ENCODE results near the gene ASPG. TPM values are rescaled to one million over a fixed set of nuclear protein-coding genes. Genes with fewer than 3 reads are reported as not detected.
A peak's percentile ranks its signal among the peaks of the same experiment; 100 is the strongest.

The ASPG gene
- total and polyA plus RNA-seq, 4 donors = 0.13 to 2.2 (median 0.92) TPM

DNA sequence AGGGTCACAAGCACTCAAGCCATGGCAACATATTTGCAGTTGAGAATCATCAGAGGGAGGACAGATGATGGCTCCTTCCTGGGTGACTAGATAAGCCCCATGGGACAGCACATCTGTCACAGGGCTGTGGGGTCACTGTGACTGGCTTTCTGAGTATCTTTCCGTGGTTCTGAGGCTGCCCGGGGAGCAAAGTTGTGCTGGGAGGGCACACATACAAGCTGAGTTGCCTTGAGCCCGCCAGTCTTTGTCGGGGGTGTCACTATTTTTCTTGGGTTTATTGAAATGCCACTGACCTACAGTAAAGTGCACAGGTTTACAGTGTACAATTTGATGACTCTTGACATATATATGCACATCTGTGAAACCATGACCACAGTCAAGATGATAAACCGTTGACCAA, 35.6 kb downstream of the ASPG start:
- no peaks in the 10 kb centered on the region for H3K27me3 ChIP-seq (ENCODE audit: control insufficient read depth in 1 of 2, insufficient read depth in 2 of 2, low read length in 1 of 2)
- peak in 1 of 2 donors; percentile 37 for DNase-seq
- intact Hi-C loops (cut with DNase I) = no loop called here
- ATAC-seq (ENCODE audit: low FRiP score) = no peak
- no peaks in the 10 kb centered on the region for H3K36me3 ChIP-seq (ENCODE audit: control insufficient read depth in 1 of 2, insufficient read depth in 2 of 2, low read length in 1 of 2)
- WGBS, 2 donors = 80 to 81% methylated on average over 5 of the region's 5 CpGs
- no peaks in the 10 kb centered on the region for H3K4me1 ChIP-seq (ENCODE audit: control insufficient read depth in 1 of 2, insufficient read depth in 2 of 2, low read length in 2 of 2)
- H3K27ac ChIP-seq (ENCODE audit: low read depth in 1 of 2, low read length in 2 of 2) = no peak overlapping the region
- H3K4me3 ChIP-seq (ENCODE audit: low read length in 2 of 2) = no peak overlapping the region
- no peaks in the 10 kb centered on the region for H3K9me3 ChIP-seq (ENCODE audit: control insufficient read depth, low read length)

DNA sequence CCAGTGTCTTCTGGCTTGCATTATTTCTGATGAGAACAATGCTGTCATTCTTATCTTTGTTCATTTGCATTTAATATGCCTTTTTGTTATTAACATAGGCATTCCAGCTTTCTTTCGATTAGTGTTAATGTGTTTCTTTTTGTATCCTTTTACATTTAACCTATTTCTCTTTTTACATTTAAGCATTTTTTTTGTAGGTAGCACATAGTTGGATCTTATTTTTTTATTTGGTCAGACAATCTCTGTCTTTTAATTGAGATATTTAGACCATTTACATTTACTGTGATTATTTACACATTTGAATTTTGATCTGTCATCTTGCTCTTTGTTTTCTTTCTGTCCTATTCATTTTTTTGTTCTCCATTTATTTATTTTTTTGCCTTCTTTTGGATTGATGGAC, 38.4 kb downstream of the ASPG start:
- H3K27me3 ChIP-seq (ENCODE audit: control insufficient read depth in 1 of 2, insufficient read depth in 2 of 2, low read length in 1 of 2) = no peaks in the 10 kb centered on the region
- no peak for ATAC-seq (ENCODE audit: low FRiP score)
- intact Hi-C loops (cut with DNase I) = no loop called here
- 98% methylated on average over 1 of the region's 1 CpG for WGBS, 2 donors
- no peak overlapping the region for H3K27ac ChIP-seq (ENCODE audit: low read depth in 1 of 2, low read length in 2 of 2)
- no peak for DNase-seq
- no peaks in the 10 kb centered on the region for H3K9me3 ChIP-seq (ENCODE audit: control insufficient read depth, low read length)
- H3K4me3 ChIP-seq (ENCODE audit: low read length in 2 of 2) = no peak overlapping the region
- no peaks in the 10 kb centered on the region for H3K36me3 ChIP-seq (ENCODE audit: control insufficient read depth in 1 of 2, insufficient read depth in 2 of 2, low read length in 1 of 2)
- no peaks in the 10 kb centered on the region for H3K4me1 ChIP-seq (ENCODE audit: control insufficient read depth in 1 of 2, insufficient read depth in 2 of 2, low read length in 2 of 2)

DNA sequence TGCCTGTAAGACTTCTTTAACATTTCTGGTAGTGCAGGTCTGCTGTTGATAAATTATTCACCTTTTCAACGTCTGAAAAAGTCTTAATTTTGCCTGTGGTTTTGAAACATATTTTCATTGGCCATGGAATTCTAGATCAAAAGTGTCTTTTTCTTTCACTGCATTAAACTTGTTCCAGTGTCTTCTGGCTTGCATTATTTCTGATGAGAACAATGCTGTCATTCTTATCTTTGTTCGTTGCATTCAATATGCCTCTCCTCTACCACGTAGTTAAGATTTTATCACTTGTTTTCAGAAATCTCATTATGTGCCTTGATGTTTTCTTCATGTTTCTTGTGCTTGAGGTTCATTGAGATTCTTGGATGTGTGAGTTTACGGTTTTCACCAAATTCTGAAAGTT, 39.5 kb downstream of the ASPG start:
- DNase-seq = no peak
- Histone ChIP-seq H3K27ac (ENCODE audit: low read depth in 1 of 2, low read length in 2 of 2) (no peak overlapping the region), H3K4me3 (ENCODE audit: low read length in 2 of 2) (no peak overlapping the region), H3K9me3 (ENCODE audit: control insufficient read depth, low read length) (no peaks in the 10 kb centered on the region), H3K27me3 (ENCODE audit: control insufficient read depth in 1 of 2, insufficient read depth in 2 of 2, low read length in 1 of 2) (no peaks in the 10 kb centered on the region), H3K4me1 (ENCODE audit: control insufficient read depth in 1 of 2, insufficient read depth in 2 of 2, low read length in 2 of 2) (no peaks in the 10 kb centered on the region), H3K36me3 (ENCODE audit: control insufficient read depth in 1 of 2, insufficient read depth in 2 of 2, low read length in 1 of 2) (no peaks in the 10 kb centered on the region)
- intact Hi-C loops (cut with DNase I) = no loop called here
- 74 to 75% methylated on average over 4 of the region's 4 CpGs for WGBS, 2 donors
- ATAC-seq (ENCODE audit: low FRiP score) = no peak

DNA sequence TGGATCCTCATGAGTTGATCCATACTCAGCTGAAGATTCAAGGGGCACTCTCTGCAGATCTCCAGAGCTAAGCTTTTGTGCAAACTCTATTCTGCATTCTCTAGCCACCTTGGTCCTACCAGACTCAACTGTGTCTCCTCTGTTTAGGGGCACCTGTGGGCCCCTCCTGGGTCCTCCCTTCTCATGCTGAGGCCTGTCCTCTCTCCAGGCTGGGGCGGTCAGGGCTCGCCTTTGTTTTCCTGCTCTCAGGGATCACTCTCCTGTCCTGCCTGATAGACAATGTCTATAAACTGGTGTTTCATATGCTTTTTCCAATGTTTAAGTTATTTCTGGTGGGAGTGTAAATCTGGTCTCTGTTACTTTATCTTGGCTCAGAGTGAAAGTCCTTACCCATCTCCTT, 41.3 kb downstream of the ASPG start:
- Histone ChIP-seq H3K4me1 (ENCODE audit: control insufficient read depth in 1 of 2, insufficient read depth in 2 of 2, low read length in 2 of 2) (no peaks in the 10 kb centered on the region), H3K9me3 (ENCODE audit: control insufficient read depth, low read length) (peaks cover 6% of the 10 kb centered on the region), H3K4me3 (ENCODE audit: low read length in 2 of 2) (no peak overlapping the region), H3K27ac (ENCODE audit: low read depth in 1 of 2, low read length in 2 of 2) (no peak overlapping the region), H3K27me3 (ENCODE audit: control insufficient read depth in 1 of 2, insufficient read depth in 2 of 2, low read length in 1 of 2) (no peaks in the 10 kb centered on the region), H3K36me3 (ENCODE audit: control insufficient read depth in 1 of 2, insufficient read depth in 2 of 2, low read length in 1 of 2) (no peaks in the 10 kb centered on the region)
- DNase-seq (peak in 1 of 2 donors; percentile 32), ATAC-seq (ENCODE audit: low FRiP score) (no peak)
- 93 to 95% methylated on average over 2 of the region's 2 CpGs for WGBS, 2 donors
- intact Hi-C loops (cut with DNase I) = no loop called here

DNA sequence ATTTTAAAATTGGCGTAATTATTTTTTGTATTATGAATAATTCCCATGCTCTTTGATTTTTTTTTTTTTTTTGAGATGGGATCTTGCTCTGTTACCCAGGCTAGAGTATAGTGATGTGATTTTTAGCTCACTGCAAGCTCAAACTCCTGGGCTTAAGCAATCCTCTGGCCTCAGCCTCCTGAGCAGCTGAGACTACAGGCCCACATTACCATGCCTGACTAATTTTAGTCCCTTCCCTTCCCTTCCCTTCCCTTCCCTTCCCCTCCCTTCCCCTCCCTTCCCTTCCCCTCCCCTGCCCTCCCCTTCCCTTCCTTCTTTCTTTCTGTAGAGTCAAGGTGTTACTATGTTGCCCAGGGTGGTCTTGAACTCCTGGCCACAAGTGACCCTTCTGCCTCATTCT, 43.5 kb downstream of the ASPG start:
- H3K9me3 ChIP-seq (ENCODE audit: control insufficient read depth, low read length) = peaks cover 6% of the 10 kb centered on the region
- WGBS, 2 donors = 97 to 100% methylated on average over 1 of the region's 1 CpG
- DNase-seq (no peak), ATAC-seq (ENCODE audit: low FRiP score) (no peak)
- no peak overlapping the region for H3K4me3 ChIP-seq (ENCODE audit: low read length in 2 of 2)
- H3K27ac ChIP-seq (ENCODE audit: low read depth in 1 of 2, low read length in 2 of 2) = no peak overlapping the region
- no peaks in the 10 kb centered on the region for H3K4me1 ChIP-seq (ENCODE audit: control insufficient read depth in 1 of 2, insufficient read depth in 2 of 2, low read length in 2 of 2)
- intact Hi-C loops (cut with DNase I) = no loop called here
- no peaks in the 10 kb centered on the region for H3K27me3 ChIP-seq (ENCODE audit: control insufficient read depth in 1 of 2, insufficient read depth in 2 of 2, low read length in 1 of 2)
- no peaks in the 10 kb centered on the region for H3K36me3 ChIP-seq (ENCODE audit: control insufficient read depth in 1 of 2, insufficient read depth in 2 of 2, low read length in 1 of 2)

DNA sequence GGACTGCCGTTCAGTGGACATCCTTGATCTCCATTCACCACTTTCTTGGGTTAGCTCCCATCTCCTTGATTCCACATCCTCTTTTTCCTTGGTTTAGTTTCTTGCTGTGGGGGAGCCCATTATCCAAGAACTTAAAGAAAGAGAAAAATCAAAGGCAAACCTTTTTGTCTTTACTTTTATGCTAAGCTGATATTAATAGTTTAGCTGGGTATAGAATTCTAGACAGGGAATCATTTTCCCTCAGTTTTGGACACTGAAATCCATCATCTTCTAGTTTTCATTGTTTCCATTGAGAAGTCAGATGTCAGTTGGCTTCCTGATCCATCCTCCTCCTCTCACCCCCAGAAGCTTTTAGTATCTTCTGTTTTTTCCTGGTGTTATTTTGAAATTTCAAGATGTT, 44.1 kb downstream of the ASPG start:
- no peak for DNase-seq
- H3K36me3 ChIP-seq (ENCODE audit: control insufficient read depth in 1 of 2, insufficient read depth in 2 of 2, low read length in 1 of 2) = no peaks in the 10 kb centered on the region
- H3K9me3 ChIP-seq (ENCODE audit: control insufficient read depth, low read length) = peaks cover 6% of the 10 kb centered on the region
- no peaks in the 10 kb centered on the region for H3K4me1 ChIP-seq (ENCODE audit: control insufficient read depth in 1 of 2, insufficient read depth in 2 of 2, low read length in 2 of 2)
- H3K4me3 ChIP-seq (ENCODE audit: low read length in 2 of 2) = no peak overlapping the region
- intact Hi-C loops (cut with DNase I) = no loop called here
- 95 to 96% methylated on average over 1 of the region's 1 CpG for WGBS, 2 donors
- no peak for ATAC-seq (ENCODE audit: low FRiP score)
- H3K27me3 ChIP-seq (ENCODE audit: control insufficient read depth in 1 of 2, insufficient read depth in 2 of 2, low read length in 1 of 2) = no peaks in the 10 kb centered on the region
- H3K27ac ChIP-seq (ENCODE audit: low read depth in 1 of 2, low read length in 2 of 2) = no peak overlapping the region

DNA sequence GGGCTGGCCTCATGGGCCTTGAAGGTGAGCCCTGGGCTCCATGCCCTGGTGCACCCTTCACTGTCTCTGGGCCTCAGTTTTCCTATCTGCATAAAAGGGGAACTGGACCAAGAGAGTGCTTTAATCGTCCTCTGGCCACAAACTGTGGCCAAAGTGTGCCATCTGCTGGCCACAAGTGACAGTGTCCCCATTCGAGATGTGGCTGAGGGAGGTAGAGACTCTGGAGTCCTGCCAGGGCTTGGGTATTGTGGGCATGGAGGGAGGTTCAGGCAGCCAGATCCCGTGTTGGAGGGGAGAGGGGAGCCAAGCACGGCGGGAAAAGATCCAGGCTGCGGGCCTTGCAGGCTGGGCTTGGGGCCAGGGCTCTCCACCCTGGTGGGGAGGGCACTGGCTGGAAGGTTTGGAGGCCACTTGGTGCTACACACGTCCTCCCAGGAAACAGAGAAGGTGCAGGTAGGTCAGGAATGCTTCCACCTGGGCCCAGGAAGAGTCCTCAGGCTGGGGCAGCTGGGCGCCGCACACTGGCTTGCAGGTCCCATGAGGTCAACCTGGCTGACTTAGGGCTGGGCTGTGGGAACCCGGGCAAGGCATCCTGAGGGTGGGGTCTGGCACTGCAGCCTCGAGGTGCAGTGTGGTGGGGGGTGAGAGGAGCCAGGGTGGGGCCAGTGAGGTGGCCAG, 45.6 kb downstream of the ASPG start:
- ATAC-seq (ENCODE audit: low FRiP score) (no peak), DNase-seq (peak; percentile 32 to 49)
- H3K36me3 ChIP-seq (ENCODE audit: control insufficient read depth in 1 of 2, insufficient read depth in 2 of 2, low read length in 1 of 2) = no peaks in the 10 kb centered on the region
- no peaks in the 10 kb centered on the region for H3K27me3 ChIP-seq (ENCODE audit: control insufficient read depth in 1 of 2, insufficient read depth in 2 of 2, low read length in 1 of 2)
- H3K27ac ChIP-seq (ENCODE audit: low read depth in 1 of 2, low read length in 2 of 2) = no peak overlapping the region
- H3K4me1 ChIP-seq (ENCODE audit: control insufficient read depth in 1 of 2, insufficient read depth in 2 of 2, low read length in 2 of 2) = no peaks in the 10 kb centered on the region
- WGBS, 2 donors = 13 to 14% methylated on average over 11 of the region's 11 CpGs
- no peak overlapping the region for H3K4me3 ChIP-seq (ENCODE audit: low read length in 2 of 2)
- H3K9me3 ChIP-seq (ENCODE audit: control insufficient read depth, low read length) = peaks cover 6% of the 10 kb centered on the region
- intact Hi-C loops (cut with DNase I) = no loop called here

DNA sequence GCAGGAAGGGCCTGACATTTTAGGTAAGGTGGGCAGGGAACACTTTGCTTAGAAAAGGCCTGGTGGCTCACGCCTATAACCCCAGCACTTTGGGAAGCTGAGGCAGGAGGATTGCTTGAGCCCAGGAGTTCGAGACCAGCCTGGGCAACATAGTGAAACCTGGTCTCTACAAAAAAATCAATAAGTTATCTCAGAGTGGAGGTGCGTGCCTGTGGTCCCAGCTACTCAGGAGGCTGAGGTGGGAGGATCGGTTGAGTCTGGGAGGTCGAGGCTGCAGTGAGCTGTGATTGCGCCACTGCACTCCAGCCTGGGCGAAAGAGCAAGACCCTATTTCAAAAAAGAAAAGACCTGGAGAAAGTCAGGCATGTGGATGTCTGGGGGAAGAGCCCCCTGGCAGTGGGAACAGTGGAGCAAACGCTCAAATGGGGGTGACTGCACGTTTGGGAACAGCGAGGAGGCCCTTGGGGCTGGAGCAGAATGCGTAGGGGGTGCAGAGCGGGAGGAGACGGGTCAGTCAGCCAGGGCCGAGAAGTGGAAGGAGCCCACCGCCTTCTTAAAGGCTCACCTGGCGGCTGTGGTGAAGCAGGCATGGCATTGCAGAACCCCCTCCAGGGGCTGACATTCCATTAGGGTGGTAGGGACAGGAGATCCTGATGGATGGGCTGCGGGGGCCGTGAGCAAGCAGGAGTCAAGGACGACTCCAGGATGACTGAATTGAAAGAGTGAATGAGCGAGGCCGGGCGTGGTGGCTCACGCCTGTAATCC, 46.6 kb downstream of the ASPG start:
- H3K9me3 ChIP-seq (ENCODE audit: control insufficient read depth, low read length) = peaks cover 6% of the 10 kb centered on the region
- ATAC-seq (ENCODE audit: low FRiP score) = no peak
- no peaks in the 10 kb centered on the region for H3K4me1 ChIP-seq (ENCODE audit: control insufficient read depth in 1 of 2, insufficient read depth in 2 of 2, low read length in 2 of 2)
- no peaks in the 10 kb centered on the region for H3K27me3 ChIP-seq (ENCODE audit: control insufficient read depth in 1 of 2, insufficient read depth in 2 of 2, low read length in 1 of 2)
- intact Hi-C loops (cut with DNase I) = no loop called here
- no peaks in the 10 kb centered on the region for H3K36me3 ChIP-seq (ENCODE audit: control insufficient read depth in 1 of 2, insufficient read depth in 2 of 2, low read length in 1 of 2)
- H3K27ac ChIP-seq (ENCODE audit: low read depth in 1 of 2, low read length in 2 of 2) = no peak overlapping the region
- H3K4me3 ChIP-seq (ENCODE audit: low read length in 2 of 2) = no peak overlapping the region
- peak; percentile 22 to 64 for DNase-seq
- 80 to 84% methylated on average over 23 of the region's 23 CpGs for WGBS, 2 donors

DNA sequence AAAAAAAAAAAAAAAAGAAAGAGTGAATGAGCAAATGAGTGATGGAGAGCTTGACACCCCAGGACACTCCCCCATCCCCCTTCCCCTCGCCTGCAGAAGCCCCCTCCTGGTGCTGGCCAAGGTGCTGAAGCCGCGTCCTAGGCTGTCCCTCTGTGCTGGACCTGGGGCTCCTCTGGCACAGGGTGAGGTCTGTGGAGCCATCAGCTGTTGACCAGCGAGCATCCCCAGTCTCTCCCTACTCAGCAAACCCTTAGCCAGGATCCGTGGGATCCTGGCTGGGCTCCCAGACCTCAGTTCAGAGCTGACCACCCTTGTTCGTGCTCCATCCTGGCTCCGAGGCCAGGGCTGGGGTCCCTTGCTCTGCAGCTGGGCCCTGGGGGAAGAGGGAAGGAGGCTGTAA, 47.5 kb downstream of the ASPG start:
- DNase-seq (peak; percentile 20 to 24), ATAC-seq (ENCODE audit: low FRiP score) (no peak)
- Histone ChIP-seq H3K36me3 (ENCODE audit: control insufficient read depth in 1 of 2, insufficient read depth in 2 of 2, low read length in 1 of 2) (no peaks in the 10 kb centered on the region), H3K27me3 (ENCODE audit: control insufficient read depth in 1 of 2, insufficient read depth in 2 of 2, low read length in 1 of 2) (no peaks in the 10 kb centered on the region), H3K4me1 (ENCODE audit: control insufficient read depth in 1 of 2, insufficient read depth in 2 of 2, low read length in 2 of 2) (no peaks in the 10 kb centered on the region), H3K27ac (ENCODE audit: low read depth in 1 of 2, low read length in 2 of 2) (no peak overlapping the region), H3K4me3 (ENCODE audit: low read length in 2 of 2) (no peak overlapping the region), H3K9me3 (ENCODE audit: control insufficient read depth, low read length) (peaks cover 6% of the 10 kb centered on the region)
- 28 to 29% methylated on average over 7 of the region's 7 CpGs for WGBS, 2 donors
- intact Hi-C loops (cut with DNase I) = no loop called here

Data from aorta (tissue), 5 donors.